H1 (cell line): ENCODE data around the gene COL25A1. TPM values are rescaled to one million over a fixed set of nuclear protein-coding genes. Genes with fewer than 3 reads are reported as not detected.

Experiments
- CTCF ChIA-PET: fragments of 300-600 bp; sonication (Branson Sonifier 250); formaldehyde crosslinking; loops from one replicate; lab custom pipeline; 2021; ENCODE audit not compliant: partially characterized antibody; lab: Charles Lee
- POLR2A ChIA-PET: fragments of 300-600 bp; sonication (Branson Sonifier 250); formaldehyde crosslinking; loops from one replicate; lab custom pipeline; 2021; ENCODE audit warnings: inconsistent platforms; ENCODE audit not compliant: partially characterized antibody; lab: Charles Lee
- DNase-seq, 2 experiments: peaks; one replicate each; pipeline versions ENCODE4 v3.0.0 to v3.0.0-alpha.2; 2010 to 2022; ENCODE audit warnings: low spot score in 2 of 2, low read depth in 1 of 2, mixed read lengths in 1 of 2
- FAIRE-seq: peaks from 2 replicates; lab custom pipeline; 2011; peaks lifted over from hg19 to GRCh38; lab: Jason Lieb, UNC
- H2AFZ ChIP-seq: 2 replicates; pipeline ENCODE4 v1.8.1; 2012; ENCODE audit warnings: low read length, inconsistent platforms
- H2AK5ac ChIP-seq: 2 replicates; pipeline ENCODE4 v1.6.1; 2013; ENCODE audit warnings: low read depth, low read length
- H2BK120ac ChIP-seq: replicated peaks from 2 replicates; pipeline ENCODE3; 2013; ENCODE audit warnings: low read depth, low read length, inconsistent platforms
- H2BK12ac ChIP-seq: 2 replicates; pipeline ENCODE4 v1.6.1; 2013; ENCODE audit warnings: low read depth, low read length
- H2BK15ac ChIP-seq: 2 replicates; pipeline ENCODE4 v1.6.1; 2013; ENCODE audit warnings: low read length
- H2BK20ac ChIP-seq: 2 replicates; pipeline ENCODE4 v1.6.1; 2013; ENCODE audit warnings: low read length
- H2BK5ac ChIP-seq: 2 replicates; pipeline ENCODE4 v1.6.1; 2013; ENCODE audit warnings: low read depth, low read length
- H3K14ac ChIP-seq: 2 replicates; pipeline ENCODE4 v1.6.1; 2013; ENCODE audit warnings: inconsistent platforms; ENCODE audit not compliant: insufficient read length
- H3K18ac ChIP-seq: 2 replicates; pipeline ENCODE4 v1.6.1; 2013; ENCODE audit warnings: low read length; ENCODE audit errors: extremely low read depth
- H3K23ac ChIP-seq: 2 replicates; pipeline ENCODE4 v1.6.1; 2013; ENCODE audit warnings: inconsistent platforms; ENCODE audit not compliant: insufficient read length
- H3K23me2 ChIP-seq: 2 replicates; pipeline ENCODE4 v1.6.1; 2013; ENCODE audit warnings: low read depth, low read length
- H3K27ac ChIP-seq: 2 replicates; pipeline ENCODE4 v1.6.1; 2011; ENCODE audit warnings: low read depth, low read length, inconsistent platforms
- H3K27me3 ChIP-seq, 4 experiments: replicated peaks in 1 of 4; 1 replicate in 1 of 4; 2 replicates in 3 of 4; pipeline versions ENCODE4 v1.6.1 to v1.8.1; 2011 to 2013; ENCODE audit warnings: low read length in 3 of 4, mild to moderate bottlenecking in 3 of 4, inconsistent platforms in 2 of 4, mixed read lengths in 2 of 4, moderate library complexity in 1 of 4; ENCODE audit not compliant: control insufficient read depth in 3 of 4, insufficient read depth in 3 of 4; ENCODE audit errors: extremely low read depth in 1 of 4
- H3K36me3 ChIP-seq, 4 experiments: 2 replicates each; pipeline versions ENCODE4 v1.6.1 to v1.8.1; 2011 to 2013; ENCODE audit warnings: mild to moderate bottlenecking in 4 of 4, low read length in 3 of 4, moderate library complexity in 2 of 4, control low read depth in 1 of 4, inconsistent platforms in 1 of 4; ENCODE audit not compliant: insufficient read depth in 4 of 4, control insufficient read depth in 2 of 4
- H3K4ac ChIP-seq: replicated peaks from 2 replicates; pipeline ENCODE3; 2013; ENCODE audit warnings: low read length, low read depth, mixed read lengths, inconsistent platforms; ENCODE audit not compliant: insufficient read length
- H3K4me1 ChIP-seq, 4 experiments: replicated peaks in 1 of 4; 1 replicate in 1 of 4; 2 replicates in 3 of 4; pipeline versions ENCODE4 v1.6.1 to v1.8.1; 2011 to 2013; ENCODE audit warnings: low read length in 3 of 4, inconsistent platforms in 2 of 4, mixed read lengths in 1 of 4; ENCODE audit not compliant: insufficient read depth in 4 of 4, control insufficient read depth in 3 of 4
- H3K4me2 ChIP-seq, 2 experiments: 2 replicates each; pipeline versions ENCODE4 v1.6.1 to v1.8.1; 2011 to 2013; ENCODE audit warnings: low read depth in 2 of 2, low read length in 2 of 2, control low read depth in 1 of 2, inconsistent platforms in 1 of 2, mild to moderate bottlenecking in 1 of 2; ENCODE audit not compliant: insufficient read depth in 1 of 2
- H3K4me3 ChIP-seq, 4 experiments: fragments of 200-600, 300-600 bp in 1 of 4; sonication (generic), shearing (Covaris generic), sonication (Bioruptor Twin) in 1 of 4; 2 replicates each; pipeline versions ENCODE4 v1.5.1 to v1.8.1; 2011 to 2016; ENCODE audit warnings: low read length in 4 of 4, low read depth in 3 of 4, control low read depth in 2 of 4, inconsistent platforms in 2 of 4, mild to moderate bottlenecking in 2 of 4, mixed read lengths in 1 of 4, moderate library complexity in 1 of 4; ENCODE audit not compliant: insufficient read depth in 2 of 4; ENCODE audit errors: extremely low read depth in 1 of 4
- H3K56ac ChIP-seq: replicated peaks from 2 replicates; pipeline ENCODE3; 2013; ENCODE audit warnings: low read depth, mild to moderate bottlenecking, mixed read lengths, low read length, inconsistent platforms; ENCODE audit not compliant: insufficient read length
- H3K79me1 ChIP-seq: 2 replicates; pipeline ENCODE4 v1.6.1; 2013; ENCODE audit warnings: low read depth, low read length, control low read depth
- H3K79me2 ChIP-seq, 2 experiments: 2 replicates each; pipeline versions ENCODE4 v1.6.1 to v1.8.1; 2012 to 2013; ENCODE audit warnings: low read length in 2 of 2, mild to moderate bottlenecking in 2 of 2, inconsistent platforms in 1 of 2; ENCODE audit not compliant: insufficient read depth in 2 of 2, control insufficient read depth in 1 of 2
- H3K9ac ChIP-seq, 4 experiments: replicated peaks in 1 of 4; 1 replicate in 1 of 4; 2 replicates in 3 of 4; pipeline versions ENCODE4 v1.6.1 to v1.8.1; 2011 to 2013; ENCODE audit warnings: low read depth in 3 of 4, low read length in 3 of 4, control low read depth in 2 of 4, mild to moderate bottlenecking in 2 of 4, moderate library complexity in 2 of 4, inconsistent platforms in 1 of 4; ENCODE audit errors: extremely low read depth in 1 of 4
- H3K9me3 ChIP-seq, 2 experiments: 2 replicates each; pipeline versions ENCODE4 v1.6.1 to v1.8.1; 2012 to 2013; ENCODE audit warnings: mild to moderate bottlenecking in 2 of 2, moderate library complexity in 2 of 2, control low read depth in 1 of 2, inconsistent platforms in 1 of 2, low read depth in 1 of 2, low read length in 1 of 2, mixed read lengths in 1 of 2; ENCODE audit not compliant: insufficient read depth in 2 of 2
- H4K20me1 ChIP-seq, 2 experiments: replicated peaks in 1 of 2; 2 replicates each; pipeline versions ENCODE3 to v1.8.1; 2011 to 2013; ENCODE audit warnings: inconsistent platforms in 2 of 2, low read length in 2 of 2, mild to moderate bottlenecking in 1 of 2; ENCODE audit not compliant: insufficient read depth in 2 of 2, control insufficient read depth in 1 of 2
- H4K5ac ChIP-seq: 2 replicates; pipeline ENCODE4 v1.6.1; 2013; ENCODE audit warnings: low read length, low read depth, mixed read lengths, inconsistent platforms; ENCODE audit not compliant: insufficient read length
- H4K8ac ChIP-seq: 2 replicates; pipeline ENCODE4 v1.8.0; 2013; ENCODE audit warnings: mild to moderate bottlenecking, moderate library complexity, low read length, inconsistent platforms; ENCODE audit not compliant: insufficient read depth; ENCODE audit errors: extremely low read depth
- H4K91ac ChIP-seq: replicated peaks from 2 replicates; pipeline ENCODE3; 2013; ENCODE audit warnings: low read length, mixed read lengths, inconsistent platforms; ENCODE audit not compliant: insufficient read length
- CEBPB ChIP-seq: IDR thresholded peaks from 2 replicates; pipeline ENCODE4 v1.6.1; 2012; ENCODE audit warnings: low read depth, low read length
- RAD21 ChIP-seq, 2 experiments: IDR thresholded peaks in 1 of 2; conservative IDR thresholded peaks in 1 of 2; 2 replicates each; pipeline ENCODE4 v1.6.1; 2011; ENCODE audit warnings: low read depth in 2 of 2, low read length in 2 of 2, improper control_type of control experiment in 1 of 2, inconsistent platforms in 1 of 2, mild to moderate bottlenecking in 1 of 2, moderate library complexity in 1 of 2
- RNF2 ChIP-seq: fragments of 200-900, 300-1000 bp; sonication (generic); IDR thresholded peaks from 2 replicates; pipeline ENCODE4 v1.7.1; 2016; ENCODE audit warnings: borderline replicate concordance, low read depth, mild to moderate bottlenecking, antibody characterized with exemption, low read length; ENCODE audit not compliant: poor library complexity, severe bottlenecking; ENCODE audit errors: missing control alignments
- TBP ChIP-seq: IDR thresholded peaks from 2 replicates; pipeline ENCODE4 v1.6.1; 2011; ENCODE audit warnings: low read depth, low read length, improper control_type of control experiment
- TEAD4 ChIP-seq: IDR thresholded peaks from 2 replicates; pipeline ENCODE4 v1.6.1; 2012; ENCODE audit warnings: low read depth, low read length, inconsistent platforms, mixed read lengths
- WGBS, 2 experiments: shearing (Covaris generic) in 1 of 2; methylation state at CpG; one replicate each; pipeline versions ENCODE4 v1.1.6 to v1.1.7; 2013 to 2015; ENCODE audit warnings: low lambda C conversion rate in 2 of 2, mixed read lengths in 2 of 2, inconsistent platforms in 1 of 2, low coverage in 1 of 2, missing lambda C conversion rate in 1 of 2; ENCODE audit not compliant: insufficient replicate concordance in 2 of 2, insufficient coverage in 1 of 2, insufficient read length in 1 of 2; ENCODE audit errors: extremely low coverage in 1 of 2, missing lambda C conversion rate in 1 of 2; 5-methylcytosine and 5-hydroxymethylcytosine counted together
- polyA plus RNA-seq, 7 experiments: library from polyadenylated mRNA; depleted of rRNA in 3 of 7; stranded (reverse) in 5 of 7; unstranded in 2 of 7; fragments of >200 nt in 5 of 7; fragments of 200-250 nt in 2 of 7; gene quantifications; 1 replicate in 5 of 7; 2 replicates in 1 of 7; 4 replicates in 1 of 7; pipeline versions ENCODE4 v1.2.1 to v1.2.3, GENCODE V29; 2011 to 2013; ENCODE audit warnings: missing spikeins in 2 of 7, mixed read lengths in 2 of 7
- total RNA-seq: library from RNA; stranded (reverse); fragmentation: NEBNext Ultra II Directional; extraction: Animal tissue kit (Norgen Biotek cat#: 25700); gene quantifications from 2 replicates; pipeline ENCODE4 v1.2.1, GENCODE V29; 2021
- TF ChIP-seq, protein P1 (sequence below), 3 experiments: IDR thresholded peaks; 1 replicate in 2 of 3; 2 replicates in 1 of 3; pipeline versions ENCODE4 v1.5.1 to v1.6.1; 2011; ENCODE audit warnings: low read length in 3 of 3, mild to moderate bottlenecking in 3 of 3, inconsistent platforms in 2 of 3, low read depth in 1 of 3, moderate library complexity in 1 of 3; ENCODE audit not compliant: insufficient read depth in 1 of 3; ENCODE audit errors: control extremely low read depth in 1 of 3

Gene COL25A1
- total and polyA plus RNA-seq, 2 of the 8 experiments (the other 6 are each of a cell fraction or from before 2014, with no cell fraction given): 1.1 to 8.3 TPM

DNA sequence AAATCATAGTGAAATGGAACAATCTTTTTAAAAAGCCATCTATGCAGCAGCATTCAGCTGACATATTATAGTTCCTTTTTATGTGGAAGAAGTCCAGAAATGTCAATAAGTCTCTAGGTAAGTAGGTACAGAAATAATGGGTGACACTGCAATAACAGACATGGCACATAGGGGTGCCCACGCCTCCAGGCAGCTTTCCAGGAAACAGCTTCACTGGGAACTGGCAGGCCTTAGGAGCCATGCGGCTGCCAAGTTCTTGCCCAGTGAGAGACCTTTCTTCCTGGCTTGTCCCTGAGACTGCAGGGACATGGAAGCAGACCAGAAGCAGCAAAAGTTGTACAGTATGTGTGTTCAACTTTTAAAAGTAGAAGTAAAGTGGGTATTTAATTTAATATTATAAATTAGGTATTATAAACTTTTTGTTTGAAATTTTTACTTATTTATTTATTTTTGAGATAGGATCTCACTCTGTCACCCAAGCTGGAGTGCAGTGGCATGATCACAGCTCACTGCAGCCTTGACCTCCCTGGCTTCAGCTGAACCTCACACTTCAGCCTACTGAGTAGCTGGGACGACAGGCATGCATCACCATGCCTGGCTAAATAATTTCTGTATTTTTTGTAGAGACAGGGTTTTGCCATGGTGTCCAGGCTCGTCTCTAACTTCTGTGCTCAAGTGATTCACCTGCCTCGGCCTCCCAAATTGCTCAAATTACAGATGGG lies 527.5 kb downstream of the COL25A1 start:
- H4K91ac ChIP-seq: no peak overlapping the region
- H2BK15ac ChIP-seq: no peak overlapping the region
- H3K9me3 ChIP-seq: no peaks in the 10 kb centered on the region
- no peak overlapping the region for H3K18ac ChIP-seq
- H3K4me2 ChIP-seq: no peak overlapping the region
- no peak overlapping the region for H3K23ac ChIP-seq
- DNase-seq (no peak), FAIRE-seq (no peak)
- no peak overlapping the region for H2BK5ac ChIP-seq
- no peak overlapping the region for H4K8ac ChIP-seq
- no peaks in the 10 kb centered on the region for H3K27me3 ChIP-seq
- H2BK12ac ChIP-seq: no peak overlapping the region
- H2BK20ac ChIP-seq: no peak overlapping the region
- H2BK120ac ChIP-seq: no peak overlapping the region
- no peaks in the 10 kb centered on the region for H3K79me1 ChIP-seq
- no peaks in the 10 kb centered on the region for H3K4me1 ChIP-seq
- no peaks in the 10 kb centered on the region for H3K36me3 ChIP-seq
- H4K5ac ChIP-seq: no peak overlapping the region
- no peak overlapping the region for H2AFZ ChIP-seq
- no peaks in the 10 kb centered on the region for H3K23me2 ChIP-seq
- ChIA-PET CTCF (interaction anchor here (0.6 to 1.7 kb wide), 12 partner anchors 9 to 519 kb away, joined by 3 to 7 read pairs (median 4); partner anchors contain the start of gene ETNPPL), POLR2A (interaction anchor here (1.0 to 1.2 kb wide), 2 partner anchors 12 to 519 kb away, joined by 3 read pairs; partner anchors contain the start of gene ETNPPL)
- 86% methylated on average over 5 of the region's 5 CpGs; no CpG with 5 or more reads in 1 of the 2 experiments for WGBS, 2 experiments
- TF ChIP-seq RAD21 (IDR thresholded peaks at IDR 0.05 in 1 of 2, conservative IDR thresholded peaks at IDR 0.05 in 1 of 2; ENCODE audit: low read depth in 2 of 2, low read length in 2 of 2) (peak in 1 of 2 experiments; percentile 19; a peak in 1 of 4 replicates), TEAD4 (no peak), CEBPB (no peak), RNF2 (no peak), TBP (no peak)
- TF ChIP-seq, protein P1, sequence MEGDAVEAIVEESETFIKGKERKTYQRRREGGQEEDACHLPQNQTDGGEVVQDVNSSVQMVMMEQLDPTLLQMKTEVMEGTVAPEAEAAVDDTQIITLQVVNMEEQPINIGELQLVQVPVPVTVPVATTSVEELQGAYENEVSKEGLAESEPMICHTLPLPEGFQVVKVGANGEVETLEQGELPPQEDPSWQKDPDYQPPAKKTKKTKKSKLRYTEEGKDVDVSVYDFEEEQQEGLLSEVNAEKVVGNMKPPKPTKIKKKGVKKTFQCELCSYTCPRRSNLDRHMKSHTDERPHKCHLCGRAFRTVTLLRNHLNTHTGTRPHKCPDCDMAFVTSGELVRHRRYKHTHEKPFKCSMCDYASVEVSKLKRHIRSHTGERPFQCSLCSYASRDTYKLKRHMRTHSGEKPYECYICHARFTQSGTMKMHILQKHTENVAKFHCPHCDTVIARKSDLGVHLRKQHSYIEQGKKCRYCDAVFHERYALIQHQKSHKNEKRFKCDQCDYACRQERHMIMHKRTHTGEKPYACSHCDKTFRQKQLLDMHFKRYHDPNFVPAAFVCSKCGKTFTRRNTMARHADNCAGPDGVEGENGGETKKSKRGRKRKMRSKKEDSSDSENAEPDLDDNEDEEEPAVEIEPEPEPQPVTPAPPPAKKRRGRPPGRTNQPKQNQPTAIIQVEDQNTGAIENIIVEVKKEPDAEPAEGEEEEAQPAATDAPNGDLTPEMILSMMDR (IDR thresholded peaks at IDR 0.05; ENCODE audit: control extremely low read depth in 1 of 3, insufficient read depth in 1 of 3, low read depth in 1 of 3, low read length in 3 of 3): peak in 1 of 3 experiments; percentile 22; a peak in 1 of 4 replicates
- H3K79me2 ChIP-seq: no peaks in the 10 kb centered on the region
- H3K4ac ChIP-seq: no peak overlapping the region
- H3K9ac ChIP-seq: no peak overlapping the region
- H2AK5ac ChIP-seq: no peak overlapping the region
- no peaks in the 10 kb centered on the region for H4K20me1 ChIP-seq
- H3K4me3 ChIP-seq: no peak overlapping the region
- H3K27ac ChIP-seq: no peak overlapping the region
- H3K14ac ChIP-seq: no peak overlapping the region
- H3K56ac ChIP-seq: no peak overlapping the region
